ENCODE data around the gene PPM1L.

DNA sequence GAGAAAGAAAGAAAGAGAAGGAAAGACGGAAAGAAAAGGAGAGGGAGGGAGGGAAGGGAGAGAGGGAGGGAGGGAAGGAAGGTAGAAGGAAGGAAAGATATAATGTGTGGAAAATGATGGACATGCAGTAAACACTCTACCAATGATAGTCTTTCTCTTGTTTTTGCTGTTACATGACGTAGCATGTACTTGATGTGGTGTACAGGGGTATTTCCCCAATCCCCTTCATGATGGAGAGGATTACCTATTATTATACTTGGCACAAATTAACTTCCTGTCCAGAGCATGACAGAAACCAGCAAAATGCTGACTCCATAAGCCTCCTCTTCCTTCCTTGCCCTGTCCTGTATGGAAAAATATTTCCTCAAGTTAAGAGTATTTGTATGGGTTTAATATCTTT is 224.7 kb downstream of the PPM1L start:
- TF ChIP-seq, protein P1, sequence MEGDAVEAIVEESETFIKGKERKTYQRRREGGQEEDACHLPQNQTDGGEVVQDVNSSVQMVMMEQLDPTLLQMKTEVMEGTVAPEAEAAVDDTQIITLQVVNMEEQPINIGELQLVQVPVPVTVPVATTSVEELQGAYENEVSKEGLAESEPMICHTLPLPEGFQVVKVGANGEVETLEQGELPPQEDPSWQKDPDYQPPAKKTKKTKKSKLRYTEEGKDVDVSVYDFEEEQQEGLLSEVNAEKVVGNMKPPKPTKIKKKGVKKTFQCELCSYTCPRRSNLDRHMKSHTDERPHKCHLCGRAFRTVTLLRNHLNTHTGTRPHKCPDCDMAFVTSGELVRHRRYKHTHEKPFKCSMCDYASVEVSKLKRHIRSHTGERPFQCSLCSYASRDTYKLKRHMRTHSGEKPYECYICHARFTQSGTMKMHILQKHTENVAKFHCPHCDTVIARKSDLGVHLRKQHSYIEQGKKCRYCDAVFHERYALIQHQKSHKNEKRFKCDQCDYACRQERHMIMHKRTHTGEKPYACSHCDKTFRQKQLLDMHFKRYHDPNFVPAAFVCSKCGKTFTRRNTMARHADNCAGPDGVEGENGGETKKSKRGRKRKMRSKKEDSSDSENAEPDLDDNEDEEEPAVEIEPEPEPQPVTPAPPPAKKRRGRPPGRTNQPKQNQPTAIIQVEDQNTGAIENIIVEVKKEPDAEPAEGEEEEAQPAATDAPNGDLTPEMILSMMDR (IDR thresholded peaks at IDR 0.05): no peak
- no peak for TF ChIP-seq EZH2 (IDR thresholded peaks at IDR 0.05; ENCODE audit: borderline replicate concordance, insufficient read depth, low read depth, low read length, poor library complexity, severe bottlenecking)

Data from B cell (primary cell).